Measurements from ENCODE around the gene RGS6. TPM values are rescaled to one million over a fixed set of nuclear protein-coding genes. Genes with fewer than 3 reads are reported as not detected.

Gene RGS6
- total RNA-seq, 1 experiment from 2014 or later = not detected

DNA sequence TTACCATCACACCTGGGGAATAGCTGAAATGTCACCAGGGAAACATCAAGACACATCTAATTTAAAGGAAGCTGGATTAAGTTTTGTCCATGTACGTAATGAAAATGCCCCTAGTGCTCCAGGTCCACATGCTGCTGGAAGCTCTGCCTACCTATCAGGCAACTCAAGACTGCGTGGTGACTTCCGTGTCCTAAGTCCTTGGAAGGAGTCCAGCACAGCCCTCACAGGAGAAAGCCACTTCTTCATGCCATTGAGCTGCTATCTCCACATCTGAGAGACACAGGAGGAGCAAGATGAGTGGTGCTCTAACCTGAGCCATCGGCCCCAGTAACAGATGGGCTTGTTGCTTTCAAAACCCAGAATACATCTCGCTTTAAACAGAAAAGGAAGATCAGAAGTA, 645.3 kb downstream of the RGS6 start:
- no peak for DNase-seq (ENCODE audit: low read depth)

DNA sequence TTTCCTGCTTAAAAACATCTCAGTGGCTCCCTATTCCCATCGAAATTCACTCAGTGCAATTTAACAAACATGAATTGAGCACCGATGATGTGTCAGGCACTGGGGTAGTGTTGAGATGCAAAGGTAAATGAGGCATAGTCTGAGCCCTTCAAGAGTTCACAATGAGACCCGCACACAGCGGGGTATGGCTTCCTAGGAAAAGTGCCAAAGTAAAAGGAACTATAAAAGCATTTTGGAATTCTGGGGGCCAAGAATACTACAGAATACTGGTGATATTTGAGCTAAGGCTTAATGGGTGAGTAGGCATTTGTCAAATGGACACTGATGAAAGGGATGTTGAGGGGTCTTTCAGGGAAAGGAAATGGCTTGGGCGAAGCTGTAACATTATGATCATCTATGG, 646.3 kb downstream of the RGS6 start:
- DNase-seq (ENCODE audit: low read depth) = no peak

DNA sequence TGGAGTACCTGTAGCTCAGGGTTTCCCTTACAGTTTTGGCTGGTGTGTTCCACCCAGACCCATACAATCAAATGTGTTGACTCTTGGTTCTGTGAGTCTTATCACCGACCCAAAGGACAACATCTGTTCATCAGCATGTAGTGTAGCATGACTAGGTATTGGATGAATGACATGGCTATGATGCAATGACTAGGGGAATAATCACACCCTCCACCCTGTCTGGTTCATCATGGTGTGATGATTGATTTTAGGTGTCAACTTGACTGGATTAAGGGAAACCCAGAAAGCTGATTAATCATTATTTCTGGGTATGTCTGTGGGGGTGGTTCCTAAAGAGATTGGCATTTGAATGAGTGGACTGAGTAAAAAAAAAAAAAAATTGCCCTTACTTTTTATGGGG, 650.4 kb downstream of the RGS6 start:
- no peak for DNase-seq (ENCODE audit: low read depth)

DNA sequence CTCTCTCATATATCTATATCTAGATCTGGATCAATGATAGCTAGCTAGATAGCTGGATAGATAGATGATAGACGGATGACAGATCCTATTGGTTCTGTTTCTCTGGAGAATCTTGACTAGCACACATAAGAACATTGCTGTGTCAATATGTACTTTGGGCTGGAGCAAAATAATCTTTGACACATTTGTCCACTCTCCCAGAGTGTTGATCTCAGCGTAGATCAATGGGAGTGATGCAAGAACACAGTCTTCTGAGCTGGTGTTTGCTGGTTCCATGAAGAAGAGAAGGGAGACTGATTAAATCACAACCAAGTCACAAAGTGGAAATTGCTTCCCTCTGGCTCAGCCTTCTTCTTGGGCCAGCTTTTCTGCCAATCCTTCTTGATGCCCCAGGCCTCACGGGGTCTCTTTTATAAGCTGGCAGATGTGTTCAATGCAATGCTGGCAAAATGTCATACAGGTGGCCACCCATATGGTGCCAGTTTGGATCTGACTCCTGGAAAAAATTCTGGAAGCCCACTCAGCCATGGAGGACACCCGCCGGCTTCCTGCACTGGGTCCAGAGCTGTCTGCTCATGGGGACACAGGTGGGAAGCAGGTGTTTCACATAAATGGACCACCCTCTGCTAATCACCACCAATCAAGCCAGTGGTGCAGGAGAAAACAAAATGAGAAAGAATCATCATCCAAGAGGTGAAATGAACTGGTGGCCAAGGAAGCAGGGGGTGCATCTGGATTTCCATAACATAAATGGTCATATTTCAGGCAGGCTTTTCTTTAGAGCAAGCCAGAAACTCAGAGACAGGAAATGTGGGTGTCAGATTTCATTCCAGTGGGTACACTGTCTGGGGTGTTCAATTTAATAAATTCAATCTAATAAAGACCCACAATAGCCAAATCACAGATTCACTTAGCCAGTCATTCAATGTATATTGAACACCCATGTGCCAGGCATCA, 651.4 kb downstream of the RGS6 start:
- DNase-seq (ENCODE audit: low read depth) = no peak

DNA sequence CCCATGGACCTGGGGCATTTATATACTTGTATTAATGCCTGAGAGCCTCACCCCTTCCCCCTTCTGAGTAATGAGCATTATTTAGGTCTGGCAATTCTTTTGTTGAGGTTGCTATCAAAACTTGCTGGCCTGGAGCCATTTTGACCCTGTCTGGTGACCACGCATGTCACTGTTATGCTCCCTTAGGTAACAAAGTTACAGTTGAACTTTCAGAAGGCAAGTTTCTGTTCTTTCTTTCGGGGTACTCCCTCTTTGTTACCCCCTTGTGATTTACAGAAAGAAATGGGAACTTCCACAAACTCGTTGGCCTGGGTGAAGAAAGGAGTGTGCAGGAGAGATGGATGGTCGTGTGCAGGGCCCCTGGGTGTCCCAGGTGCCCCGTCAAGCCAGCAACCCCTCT, 656.3 kb downstream of the RGS6 start:
- no peak for DNase-seq (ENCODE audit: low read depth)

DNA sequence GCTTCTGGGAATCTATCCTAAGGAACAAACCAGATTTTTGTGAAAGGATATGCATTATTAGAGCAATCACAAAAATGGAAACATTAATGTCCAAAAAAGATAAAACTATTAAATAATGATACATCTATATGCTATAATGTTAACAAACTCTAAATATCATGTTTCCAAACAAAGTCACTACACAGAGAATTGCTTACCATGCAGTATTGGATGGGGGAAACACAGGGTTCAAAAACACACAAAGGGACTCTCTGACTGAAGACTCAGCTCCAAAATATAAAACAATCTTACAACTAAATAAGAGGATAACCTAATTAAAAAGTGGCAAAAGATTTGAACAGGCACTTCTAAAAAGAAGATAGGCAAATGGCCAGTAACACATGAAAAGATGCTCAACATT, 657.4 kb downstream of the RGS6 start:
- no peak for DNase-seq (ENCODE audit: low read depth)

DNA sequence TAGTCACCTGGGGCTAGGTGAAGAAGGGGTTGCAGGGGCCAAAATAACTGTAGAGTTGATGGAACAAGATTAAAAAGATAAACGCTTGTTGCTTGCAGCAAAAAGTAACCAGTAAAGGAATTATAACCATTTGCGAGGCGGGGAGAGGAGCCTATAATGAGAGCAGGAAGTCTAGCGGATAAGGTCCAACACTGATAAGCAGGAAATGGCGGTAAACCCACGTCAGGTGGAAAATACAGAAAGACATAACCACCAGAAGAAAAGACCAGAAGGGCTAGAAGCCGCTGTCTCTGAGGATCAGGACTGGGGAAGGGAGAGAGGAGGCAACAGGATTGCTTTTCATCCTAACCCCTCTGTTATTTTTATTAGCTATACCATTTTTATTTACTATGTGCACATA, 658.3 kb downstream of the RGS6 start:
- no peak for DNase-seq (ENCODE audit: low read depth)

DNA sequence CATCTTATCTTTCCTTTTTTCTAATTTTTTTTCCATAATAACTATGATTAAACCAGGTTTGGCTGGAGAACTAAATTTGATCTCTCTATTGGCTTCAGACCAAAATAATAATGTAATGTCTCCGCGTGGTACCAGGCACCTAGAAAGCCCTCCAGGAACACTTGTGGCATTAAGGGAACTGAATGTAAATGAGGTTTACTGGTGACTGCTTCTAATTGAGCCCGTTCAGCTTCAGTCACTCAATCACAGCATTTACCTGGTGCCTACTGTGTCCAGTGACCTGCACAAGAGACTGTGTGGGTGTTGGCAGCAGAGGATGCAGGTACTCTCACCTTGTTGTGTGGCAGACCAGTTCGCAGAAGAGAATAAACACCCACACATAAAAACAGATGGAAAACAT, 659.2 kb downstream of the RGS6 start:
- DNase-seq (ENCODE audit: low read depth) = no peak

DNA sequence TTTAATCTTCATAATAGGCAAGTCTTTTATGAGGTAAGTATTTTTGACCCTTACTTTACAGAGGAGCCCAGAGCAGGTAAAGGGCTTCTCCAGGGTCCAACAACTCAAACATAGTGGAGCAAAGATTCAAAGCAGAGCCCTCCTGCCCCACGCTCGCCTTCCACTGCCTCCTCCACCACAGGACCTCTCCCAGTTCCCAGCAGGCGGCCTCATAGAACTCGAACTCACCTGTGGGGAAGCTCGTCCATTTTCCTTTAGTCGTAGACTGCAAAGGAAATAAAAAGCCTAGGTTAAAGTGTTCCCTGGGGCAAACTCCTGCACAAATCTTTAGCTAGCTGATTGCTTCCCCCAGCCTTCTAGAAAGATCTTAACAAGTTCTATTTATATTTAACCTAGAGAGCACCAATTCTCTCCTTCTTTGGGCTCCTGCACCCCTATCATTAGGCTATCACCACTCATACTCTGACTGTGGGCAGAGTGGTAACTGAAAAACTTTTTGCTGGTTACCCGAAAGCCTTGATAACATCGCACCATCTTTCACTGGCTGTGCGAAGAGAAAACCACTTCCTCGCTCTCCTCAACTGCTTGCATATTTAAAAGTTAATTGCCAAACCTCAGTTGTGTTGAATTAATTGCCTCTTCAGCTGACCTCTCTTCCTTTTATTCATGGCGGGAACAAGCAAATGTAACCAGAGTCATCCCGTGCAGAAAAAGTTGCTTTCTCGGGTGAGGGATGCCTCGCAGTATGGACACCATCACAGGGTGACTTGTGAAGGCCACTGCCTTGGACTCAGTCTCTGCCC, 662.1 kb downstream of the RGS6 start:
- no peak for DNase-seq (ENCODE audit: low read depth)

DNA sequence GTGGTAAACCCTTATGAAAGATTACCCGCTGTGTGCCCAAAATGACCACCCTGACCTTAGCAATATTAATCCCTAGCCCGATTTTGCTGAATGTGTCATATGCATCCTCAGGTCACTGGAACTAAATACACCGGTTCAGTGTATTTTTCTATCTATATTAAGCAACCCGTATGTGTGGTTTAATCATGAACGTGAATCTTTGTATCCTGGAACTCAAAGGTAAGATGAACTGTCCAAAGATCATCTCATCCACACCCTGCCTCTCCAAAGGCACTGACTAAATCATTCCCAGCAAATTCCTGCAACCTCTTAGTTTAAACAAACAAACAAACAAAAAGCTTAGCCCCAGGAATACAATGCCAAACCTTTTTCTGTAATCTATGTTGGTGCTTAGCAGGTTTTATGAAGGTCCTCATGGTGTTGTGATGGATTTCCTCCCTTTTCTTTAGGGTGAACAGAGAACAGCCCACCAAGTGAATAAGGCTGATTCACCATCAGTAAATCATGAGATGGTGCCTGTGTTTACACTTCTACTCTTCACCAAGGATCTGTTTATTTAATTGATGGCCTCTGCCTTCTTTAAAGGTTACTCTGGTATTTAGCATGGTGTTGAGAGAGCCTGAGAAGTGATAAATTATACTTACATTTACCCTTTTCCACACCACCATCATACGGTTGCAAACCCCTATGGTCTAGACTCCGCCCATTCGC, 663.1 kb downstream of the RGS6 start:
- no peak for DNase-seq (ENCODE audit: low read depth)

DNA sequence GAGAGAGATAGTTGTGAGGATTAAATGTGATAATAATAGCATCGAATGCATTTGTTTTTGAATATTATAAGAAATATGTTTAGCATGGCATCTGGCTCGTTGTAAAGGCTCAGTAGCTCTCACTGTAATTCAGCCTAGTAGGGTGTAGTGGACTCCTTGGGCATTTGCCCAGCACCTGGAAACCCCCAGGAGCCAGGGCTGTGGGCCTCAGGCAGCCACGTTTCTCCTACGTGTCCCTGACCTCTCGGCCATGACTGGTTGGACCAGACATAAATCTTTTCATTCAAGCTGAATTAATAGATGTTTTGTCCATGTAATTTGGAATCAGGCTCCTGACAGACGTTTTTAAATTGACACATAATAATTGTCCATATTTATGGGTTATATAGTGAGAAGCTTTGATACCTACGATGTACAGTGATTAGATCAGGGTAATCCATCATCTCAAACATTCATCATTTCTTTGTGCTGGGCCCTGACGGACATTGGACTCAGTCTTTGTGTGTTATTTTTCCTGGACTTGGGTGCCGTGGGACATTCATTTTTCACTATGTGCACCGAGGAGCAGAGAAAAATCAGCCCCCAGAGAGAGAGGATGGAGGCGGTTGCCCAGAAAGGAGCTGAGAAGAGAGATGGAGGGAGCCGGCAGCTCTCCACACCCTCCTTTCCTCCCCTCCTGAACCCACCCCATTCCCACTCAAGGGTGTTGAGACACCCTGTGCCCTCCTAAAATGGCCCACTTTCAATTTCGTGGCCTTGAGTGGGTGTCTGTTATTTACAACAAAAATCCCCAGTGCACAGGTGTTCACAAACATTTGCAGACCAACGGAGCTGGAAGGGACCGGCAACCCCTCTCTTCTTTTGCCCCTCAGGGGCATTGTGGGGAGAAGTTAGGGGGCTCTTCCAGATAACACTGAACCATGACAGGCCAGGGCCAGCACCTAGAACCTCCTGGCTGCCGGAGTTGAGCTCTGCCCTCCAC, 665.3 kb downstream of the RGS6 start:
- no peak for DNase-seq (ENCODE audit: low read depth)

DNA sequence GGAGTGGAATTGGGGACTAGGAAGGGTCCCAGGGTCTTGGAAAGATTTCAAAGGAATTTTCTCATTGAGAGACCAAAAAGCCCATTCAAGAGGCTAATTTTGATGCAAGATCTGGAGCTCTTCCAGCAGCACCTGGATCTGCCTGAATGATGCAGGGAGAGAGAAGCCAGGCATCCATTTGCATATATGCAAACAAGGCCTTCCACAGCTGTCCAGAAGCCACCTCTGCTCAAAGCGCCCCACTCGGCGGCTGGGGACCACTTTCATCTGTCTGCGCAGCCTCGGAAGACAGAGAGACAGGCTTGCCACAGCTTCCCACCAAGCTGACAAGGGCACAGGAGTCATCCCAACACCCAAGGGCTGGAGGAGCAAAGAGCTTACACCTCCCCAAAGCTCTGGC, 666.1 kb downstream of the RGS6 start:
- no peak for DNase-seq (ENCODE audit: low read depth)

DNA sequence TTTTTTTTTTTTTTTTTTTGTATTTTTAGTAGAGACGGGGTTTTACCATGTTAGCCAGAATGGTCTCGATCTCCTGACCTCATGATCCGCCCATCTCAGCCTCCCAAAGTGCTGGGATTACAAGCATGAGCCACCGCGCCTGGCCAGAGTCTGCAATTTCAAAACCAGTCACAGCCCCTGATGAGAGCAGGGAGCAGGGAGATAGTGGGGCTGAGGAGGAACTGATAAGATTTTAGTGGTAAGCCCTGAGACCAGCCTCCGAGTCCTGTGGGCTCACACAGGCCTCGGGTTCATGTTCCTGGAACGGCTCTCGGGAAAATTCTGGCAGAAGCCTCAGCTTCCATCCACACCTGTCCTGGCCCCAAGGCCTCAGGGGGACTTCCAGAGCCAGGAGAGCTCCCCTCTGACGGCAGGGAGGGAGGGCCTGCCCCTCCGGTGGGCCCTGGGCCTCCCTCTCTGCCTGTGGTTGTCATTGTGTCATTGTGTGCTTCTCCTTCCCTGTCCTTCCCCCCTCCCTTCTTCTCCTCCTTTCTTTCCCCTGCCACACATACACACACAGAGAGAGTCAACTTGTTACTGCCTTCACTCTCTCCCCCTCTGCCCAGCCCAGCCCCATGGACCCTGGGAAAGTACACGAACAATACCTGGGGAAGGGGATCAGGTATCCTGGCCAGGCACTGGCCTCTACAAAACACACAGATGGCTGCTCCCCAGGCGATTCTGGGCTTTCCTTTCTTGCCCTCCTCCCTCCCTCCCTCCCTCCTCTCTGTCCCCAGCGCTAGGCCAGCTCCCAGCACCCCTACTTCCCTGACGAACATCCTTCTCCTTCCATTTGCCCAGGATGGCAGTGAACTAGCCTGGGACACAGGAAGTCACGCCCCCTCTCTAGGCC, 667.6 kb downstream of the RGS6 start:
- DNase-seq (ENCODE audit: low read depth) = no peak

DNA sequence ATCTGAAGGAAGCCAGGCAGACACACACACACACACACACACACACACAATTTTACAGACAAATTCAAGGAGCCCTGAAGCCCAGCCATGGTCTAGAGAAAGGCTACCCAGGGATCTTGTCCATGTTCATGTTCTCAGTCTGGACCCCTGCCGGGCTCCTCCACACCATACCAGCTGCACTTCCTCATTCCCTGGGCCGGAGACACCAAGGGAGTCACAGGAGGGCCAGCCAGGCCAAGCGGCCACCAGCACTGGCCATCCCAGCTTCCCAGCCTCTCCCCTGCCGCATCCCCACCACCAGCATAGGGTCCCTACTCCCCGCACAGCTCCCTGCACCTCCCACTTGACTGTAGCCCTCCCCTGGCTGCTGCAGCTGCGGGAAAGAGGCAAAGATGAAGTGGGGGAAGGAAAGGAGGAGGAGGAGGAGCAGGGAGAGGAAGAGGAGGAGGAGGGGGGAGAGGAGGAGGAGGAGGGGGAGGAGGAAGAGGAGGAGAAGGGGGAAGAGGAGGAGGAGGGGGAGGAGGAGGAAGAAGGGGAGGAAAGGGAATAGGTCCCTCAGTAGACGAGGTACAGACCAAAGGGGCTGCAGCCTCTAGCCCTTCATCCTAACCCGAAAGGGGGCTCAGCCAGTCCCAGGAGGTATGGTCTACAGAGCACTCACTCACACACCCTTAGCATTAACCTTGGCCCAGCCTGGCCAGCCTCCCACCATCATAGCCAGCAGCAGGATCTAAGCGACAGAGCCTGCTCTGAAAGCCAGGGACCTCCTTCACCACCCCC, 668.5 kb downstream of the RGS6 start:
- no peak for DNase-seq (ENCODE audit: low read depth)

DNA sequence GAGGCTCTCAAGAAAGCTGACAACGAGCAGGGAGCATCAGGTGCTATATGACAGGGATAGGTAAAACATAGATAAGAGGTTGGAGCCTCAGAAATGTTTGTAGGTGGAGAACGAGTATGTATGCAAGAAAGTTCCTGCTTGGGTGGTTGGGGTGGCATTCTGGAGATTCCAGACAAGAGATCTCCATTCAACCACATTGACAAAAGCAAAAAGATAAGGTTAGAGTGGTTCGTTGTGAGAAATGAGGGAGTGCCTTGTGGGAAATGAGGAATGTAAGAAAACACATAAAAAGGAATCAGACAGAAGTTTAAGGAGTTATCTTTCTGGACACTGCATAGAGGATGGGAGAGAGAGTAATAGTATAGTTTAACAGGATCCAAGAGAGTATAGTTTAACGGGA, 671.4 kb downstream of the RGS6 start:
- no peak for DNase-seq (ENCODE audit: low read depth)

DNA sequence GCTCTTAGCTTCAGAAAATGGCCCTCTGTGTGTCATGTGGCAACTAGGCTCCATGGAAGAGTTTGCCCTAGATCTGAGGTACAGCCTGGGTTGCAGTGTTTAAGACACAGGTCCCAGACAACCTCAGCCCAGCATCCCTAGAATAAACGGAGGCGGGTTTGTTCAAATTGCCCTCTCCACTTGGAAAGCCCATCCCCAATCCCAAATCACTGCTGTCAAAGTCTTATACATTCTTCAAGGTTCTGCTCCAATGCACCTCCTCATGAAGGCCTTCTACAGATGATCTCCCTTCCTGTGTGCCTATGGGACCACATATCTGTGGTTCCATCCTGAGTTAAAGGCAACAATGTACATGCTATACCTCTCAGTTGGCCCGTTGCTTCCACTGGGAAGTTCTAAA, 671.9 kb downstream of the RGS6 start:
- DNase-seq (ENCODE audit: low read depth) = no peak

DNA sequence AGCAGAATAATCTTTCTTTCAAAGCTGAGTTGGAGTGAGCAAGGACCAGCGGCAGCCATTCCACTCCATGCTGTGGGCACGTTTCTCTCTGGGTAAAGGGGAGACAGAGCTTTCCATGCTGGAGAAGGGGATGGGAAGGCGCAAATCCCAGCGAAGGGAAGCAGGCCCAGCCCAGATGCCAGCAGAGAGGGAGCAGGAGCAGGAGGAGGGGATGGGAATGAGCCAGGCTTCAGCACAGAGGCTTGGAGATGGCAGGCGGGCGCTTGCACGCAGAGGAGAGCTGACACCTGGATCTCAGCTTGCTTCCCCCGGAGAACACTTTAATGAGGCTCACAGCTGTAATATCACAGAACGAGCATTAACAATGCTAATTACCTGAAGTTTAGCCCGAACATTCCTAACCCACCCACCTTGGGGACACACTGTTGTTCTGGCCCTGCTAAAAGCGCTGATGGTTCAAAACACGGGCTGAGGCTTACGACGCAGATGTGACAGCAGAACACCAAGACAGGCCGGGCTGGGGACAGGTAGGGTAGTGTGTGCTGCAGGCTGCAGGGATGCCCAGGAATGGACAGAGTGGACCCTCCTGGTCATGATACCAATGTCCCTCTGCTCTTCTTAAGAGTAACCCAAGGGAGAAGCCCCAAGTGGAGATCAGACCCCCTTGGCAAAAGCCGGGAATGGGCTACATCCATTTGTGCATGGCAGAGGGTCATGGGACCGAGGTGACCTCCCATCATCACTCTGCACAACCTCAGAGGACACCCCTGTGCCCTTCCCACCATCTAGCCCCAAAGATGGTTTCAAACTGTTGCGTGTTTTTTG, 673.1 kb downstream of the RGS6 start:
- DNase-seq (ENCODE audit: low read depth) = no peak

DNA sequence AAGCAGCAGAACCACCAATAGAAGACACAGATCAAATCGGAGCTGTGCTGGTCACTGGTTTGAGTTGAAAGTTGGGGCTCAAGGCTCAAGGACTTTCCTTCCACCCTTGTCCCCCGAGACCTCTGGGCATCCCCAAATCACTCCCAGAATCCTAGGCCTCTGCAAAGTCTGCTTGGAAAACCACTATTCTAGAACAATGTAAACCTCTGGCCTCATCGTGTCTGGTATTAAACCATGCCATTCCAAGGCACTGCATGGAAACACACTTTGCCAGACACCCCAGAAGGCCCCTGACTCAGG, 673.6 kb downstream of the RGS6 start:
- DNase-seq (ENCODE audit: low read depth) = no peak

DNA sequence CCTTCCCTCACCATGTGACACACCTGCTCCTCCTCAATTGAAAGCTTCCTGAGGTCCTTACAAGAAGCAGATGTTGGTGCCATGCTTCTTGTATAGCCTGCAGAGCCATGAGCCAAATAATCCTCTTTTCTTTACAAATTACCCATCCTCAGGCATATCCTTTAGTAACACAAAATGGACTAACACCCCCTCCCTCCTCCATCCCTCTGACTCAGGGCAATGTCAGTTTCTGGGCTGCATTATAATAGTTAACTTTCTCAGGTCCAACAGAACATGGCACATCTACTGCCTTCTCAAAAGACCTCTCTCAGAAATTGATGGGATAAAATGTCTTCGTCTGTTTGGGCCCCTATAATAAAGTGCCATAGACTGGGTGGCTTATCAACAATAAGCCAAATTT, 674.6 kb downstream of the RGS6 start:
- DNase-seq (ENCODE audit: low read depth) = no peak
